CD14-positive monocyte (primary cell): Measurements from ENCODE around the gene WDR72. TPM values are rescaled to one million over a fixed set of nuclear protein-coding genes. Genes with fewer than 3 reads are reported as not detected.

Experiments used
- DNase-seq, 3 donors: peaks; one replicate each; pipeline ENCODE4 v3.0.0-alpha.2; 2011 to 2022
- H2AFZ ChIP-seq: 2 replicates; pipeline ENCODE4 v1.6.0; 2012; ENCODE audit warnings: mild to moderate bottlenecking, low read depth, low read length, inconsistent platforms; ENCODE audit not compliant: insufficient read depth, poor library complexity, severe bottlenecking
- H3K27ac ChIP-seq, 2 donors: 1 replicate in 1 of 2; 2 replicates in 1 of 2; pipeline ENCODE4 v1.5.1; 2012 to 2013; ENCODE audit warnings: low read length in 2 of 2, control low read depth in 1 of 2, inconsistent platforms in 1 of 2, low read depth in 1 of 2, mild to moderate bottlenecking in 1 of 2
- H3K27me3 ChIP-seq, 2 donors: one replicate each; pipeline versions ENCODE4 v1.6.0 to v1.6.1; 2011 to 2013; ENCODE audit warnings: low read length in 2 of 2; ENCODE audit not compliant: control insufficient read depth in 2 of 2, insufficient read depth in 2 of 2
- H3K36me3 ChIP-seq, 2 donors: replicated peaks in 1 of 2; 1 replicate in 1 of 2; 2 replicates in 1 of 2; pipeline versions ENCODE4 v1.5.1 to v1.6.1; 2012 to 2013; ENCODE audit warnings: low read length in 2 of 2, control low read depth in 1 of 2, inconsistent platforms in 1 of 2, mild to moderate bottlenecking in 1 of 2; ENCODE audit not compliant: insufficient read depth in 2 of 2, control insufficient read depth in 1 of 2
- H3K4me1 ChIP-seq, 2 donors: 1 replicate in 1 of 2; 2 replicates in 1 of 2; pipeline versions ENCODE4 v1.5.1 to v1.6.1; 2012 to 2013; ENCODE audit warnings: low read length in 2 of 2, control low read depth in 1 of 2, inconsistent platforms in 1 of 2, mild to moderate bottlenecking in 1 of 2, moderate library complexity in 1 of 2; ENCODE audit not compliant: insufficient read depth in 2 of 2, control insufficient read depth in 1 of 2
- H3K4me2 ChIP-seq: replicated peaks from 2 replicates; pipeline ENCODE3; 2012; ENCODE audit warnings: low read length, moderate library complexity, mild to moderate bottlenecking; ENCODE audit not compliant: poor library complexity, severe bottlenecking; ENCODE audit errors: extremely low read depth
- H3K4me3 ChIP-seq, 3 experiments: fragments of 200-600 bp in 1 of 3; sonication (generic) in 1 of 3; replicated peaks in 1 of 3; 1 replicate in 2 of 3; 2 replicates in 1 of 3; pipeline ENCODE4 v1.5.1; 2011 to 2013; ENCODE audit warnings: low read length in 3 of 3, mild to moderate bottlenecking in 3 of 3, control low read depth in 2 of 3, low read depth in 2 of 3, inconsistent platforms in 1 of 3, moderate library complexity in 1 of 3
- H3K79me2 ChIP-seq: 2 replicates; pipeline ENCODE4 v1.6.0; 2012; ENCODE audit warnings: mild to moderate bottlenecking, control low read depth, inconsistent platforms, low read length, moderate library complexity; ENCODE audit not compliant: insufficient read depth
- H3K9ac ChIP-seq: 2 replicates; pipeline ENCODE4 v1.6.0; 2017; ENCODE audit warnings: low read length, mild to moderate bottlenecking; ENCODE audit not compliant: insufficient read depth, poor library complexity, severe bottlenecking
- H3K9me3 ChIP-seq, 2 donors: replicated peaks in 1 of 2; 1 replicate in 1 of 2; 2 replicates in 1 of 2; pipeline versions ENCODE4 v1.5.1 to v1.6.1; 2012 to 2013; ENCODE audit warnings: low read length in 2 of 2, control low read depth in 1 of 2; ENCODE audit not compliant: control insufficient read depth in 1 of 2, insufficient read depth in 1 of 2
- H4K20me1 ChIP-seq: 2 replicates; pipeline ENCODE4 v1.6.0; 2012; ENCODE audit warnings: mild to moderate bottlenecking, low read length, control low read depth, moderate library complexity; ENCODE audit not compliant: insufficient read depth
- H3K27ac Mint-ChIP-seq, 7 donors: one replicate each; pipeline ENCODE4 v1.8.0; 2020; ENCODE audit warnings: mild to moderate bottlenecking in 7 of 7, mixed read lengths in 7 of 7, moderate library complexity in 6 of 7, inconsistent platforms in 2 of 7
- H3K27me3 Mint-ChIP-seq, 3 donors: one replicate each; pipeline ENCODE4 v1.8.0; 2021 to 2022; ENCODE audit warnings: low read depth in 3 of 3, mild to moderate bottlenecking in 3 of 3, mixed read lengths in 3 of 3, moderate library complexity in 3 of 3, inconsistent platforms in 1 of 3
- H3K36me3 Mint-ChIP-seq, 2 donors: one replicate each; pipeline ENCODE4 v1.8.0; 2020; ENCODE audit warnings: mixed read lengths in 2 of 2, inconsistent platforms in 1 of 2, mild to moderate bottlenecking in 1 of 2
- H3K4me1 Mint-ChIP-seq: one replicate; pipeline ENCODE4 v1.8.0; 2020; ENCODE audit warnings: mild to moderate bottlenecking, mixed read lengths
- H3K4me3 Mint-ChIP-seq, 2 donors: one replicate each; pipeline ENCODE4 v1.8.0; 2020; ENCODE audit warnings: mild to moderate bottlenecking in 2 of 2, mixed read lengths in 2 of 2, moderate library complexity in 1 of 2
- H3K9me3 Mint-ChIP-seq, 7 donors: one replicate each; pipeline ENCODE4 v1.8.0; 2020 to 2022; ENCODE audit warnings: mixed read lengths in 7 of 7, mild to moderate bottlenecking in 6 of 7, moderate library complexity in 6 of 7, inconsistent platforms in 2 of 7
- WGBS: methylation state at CpG from one replicate; pipeline ENCODE4 v1.1.5; 2013; ENCODE audit warnings: missing lambda C conversion rate; ENCODE audit not compliant: insufficient coverage; 5-methylcytosine and 5-hydroxymethylcytosine counted together
- intact Hi-C, 2 donors: fragments of 100-400 bp; cut with micrococcal nuclease; formaldehyde crosslinking; loops; one replicate each; pipeline versions ENCODE4 v1.15.0 to v1.15.1; 2023
- polyA plus RNA-seq, 3 donors: library from polyadenylated mRNA; depleted of rRNA in 1 of 3; unstranded in 2 of 3; stranded (reverse) in 1 of 3; fragments of 300-500 nt in 2 of 3; fragments of >200 nt in 1 of 3; fragmentation: Illumina TruSeq in 2 of 3; gene quantifications; 1 replicate in 2 of 3; 2 replicates in 1 of 3; pipeline ENCODE4 v1.2.3, GENCODE V29; 2012 to 2021
- TF ChIP-seq, protein P1 (sequence below): fragments of 200-600 bp; IDR thresholded peaks from one replicate; pipeline ENCODE4 v1.8.0; 2022; ENCODE audit warnings: antibody characterized with exemption, mild to moderate bottlenecking

The WDR72 gene
- polyA plus RNA-seq, 3 donors: not detected

- Mint-ChIP-seq H3K27ac (no peak overlapping the region), H3K36me3 (no peaks in the 10 kb centered on the region), H3K4me3 (no peak overlapping the region), H3K4me1 (no peaks in the 10 kb centered on the region), H3K27me3 (peaks cover 0 to 4% (median 2%) of the 10 kb centered on the region in 3 donors), H3K9me3 (peaks cover 0 to 9% (median 2%) of the 10 kb centered on the region in 7 donors)
- Histone ChIP-seq H3K4me3 (no peak overlapping the region), H3K9ac (no peak overlapping the region), H3K36me3 (no peaks in the 10 kb centered on the region), H4K20me1 (no peaks in the 10 kb centered on the region), H3K9me3 (no peaks in the 10 kb centered on the region), H3K4me2 (no peak overlapping the region), H2AFZ (no peak overlapping the region), H3K4me1 (no peaks in the 10 kb centered on the region), H3K27me3 (no peaks in the 10 kb centered on the region), H3K27ac (no peak overlapping the region), H3K79me2 (no peaks in the 10 kb centered on the region)
- WGBS: 88% methylated on average over 4 of the region's 4 CpGs
- TF ChIP-seq, protein P1, sequence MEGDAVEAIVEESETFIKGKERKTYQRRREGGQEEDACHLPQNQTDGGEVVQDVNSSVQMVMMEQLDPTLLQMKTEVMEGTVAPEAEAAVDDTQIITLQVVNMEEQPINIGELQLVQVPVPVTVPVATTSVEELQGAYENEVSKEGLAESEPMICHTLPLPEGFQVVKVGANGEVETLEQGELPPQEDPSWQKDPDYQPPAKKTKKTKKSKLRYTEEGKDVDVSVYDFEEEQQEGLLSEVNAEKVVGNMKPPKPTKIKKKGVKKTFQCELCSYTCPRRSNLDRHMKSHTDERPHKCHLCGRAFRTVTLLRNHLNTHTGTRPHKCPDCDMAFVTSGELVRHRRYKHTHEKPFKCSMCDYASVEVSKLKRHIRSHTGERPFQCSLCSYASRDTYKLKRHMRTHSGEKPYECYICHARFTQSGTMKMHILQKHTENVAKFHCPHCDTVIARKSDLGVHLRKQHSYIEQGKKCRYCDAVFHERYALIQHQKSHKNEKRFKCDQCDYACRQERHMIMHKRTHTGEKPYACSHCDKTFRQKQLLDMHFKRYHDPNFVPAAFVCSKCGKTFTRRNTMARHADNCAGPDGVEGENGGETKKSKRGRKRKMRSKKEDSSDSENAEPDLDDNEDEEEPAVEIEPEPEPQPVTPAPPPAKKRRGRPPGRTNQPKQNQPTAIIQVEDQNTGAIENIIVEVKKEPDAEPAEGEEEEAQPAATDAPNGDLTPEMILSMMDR: no peak
- intact Hi-C loops: no loop called here
- no peak for DNase-seq
Measured at GRCh38 chr15:53752406-53752805, 7.1 kb downstream of the WDR72 start.

DNA sequence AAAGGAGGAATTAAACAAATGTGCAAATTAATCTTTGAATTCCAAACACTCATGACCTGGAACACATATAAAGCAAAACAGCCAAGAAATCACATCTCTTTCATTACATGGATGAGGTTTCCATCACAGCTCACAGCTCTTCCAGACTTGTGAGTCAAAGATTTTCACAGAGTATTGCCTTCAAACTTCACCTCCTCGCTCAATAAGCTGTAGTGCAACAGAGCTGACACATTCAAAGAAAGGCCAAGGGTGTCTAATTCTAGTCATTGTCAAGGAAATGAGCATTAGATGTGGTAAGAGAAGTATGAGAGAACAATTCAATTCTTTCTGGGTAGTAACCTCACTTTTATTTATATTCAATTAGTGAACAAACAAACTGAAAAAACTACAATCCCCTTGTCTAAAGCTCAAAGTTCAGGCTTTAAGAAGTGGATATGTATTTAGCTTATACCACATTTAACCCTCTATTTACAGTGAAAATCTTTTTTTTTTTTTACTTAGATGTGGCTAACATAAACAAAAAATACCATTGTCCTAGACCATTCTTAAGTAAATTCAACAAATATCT lies 11.9 kb downstream of the WDR72 start:
- H3K4me3 Mint-ChIP-seq: no peak overlapping the region

More for the DNA sequence above, 11.9 kb downstream of the WDR72 start:
- Histone ChIP-seq H4K20me1 (no peaks in the 10 kb centered on the region), H3K9me3 (no peaks in the 10 kb centered on the region), H2AFZ (no peak overlapping the region), H3K27ac (no peak overlapping the region), H3K27me3 (no peaks in the 10 kb centered on the region), H3K36me3 (no peaks in the 10 kb centered on the region), H3K9ac (no peak overlapping the region), H3K4me3 (no peak overlapping the region), H3K4me2 (no peak overlapping the region), H3K79me2 (no peaks in the 10 kb centered on the region), H3K4me1 (no peaks in the 10 kb centered on the region)
- intact Hi-C loops: no loop called here
- Mint-ChIP-seq H3K9me3 (peaks cover 0 to 6% (median 2%) of the 10 kb centered on the region in 7 donors), H3K27ac (no peak overlapping the region), H3K36me3 (no peaks in the 10 kb centered on the region), H3K4me1 (no peaks in the 10 kb centered on the region), H3K27me3 (peaks cover 0 to 2% (median 0%) of the 10 kb centered on the region in 3 donors)
- WGBS: no CpG with 5 or more reads among the region's 1 CpG
- DNase-seq: no peak
- TF ChIP-seq, protein P1: no peak
